DOHH2 (cell line): ENCODE results near the gene RASGEF1C.

Experiments
- EZH2phosphoT487 ChIP-seq: fragments of 200-600 bp; sonication (generic); IDR thresholded peaks from 2 replicates; pipeline ENCODE4 v1.6.1; 2017; ENCODE audit warnings: borderline replicate concordance, mild to moderate bottlenecking, antibody characterized with exemption, low read length, moderate library complexity, mixed read lengths
- TF ChIP-seq, protein P1 (sequence below): fragments of 200-600 bp; sonication (generic); IDR thresholded peaks from one replicate; pipeline ENCODE4 v1.5.1; 2014; ENCODE audit warnings: antibody characterized with exemption, mild to moderate bottlenecking, low read depth, low read length; ENCODE audit not compliant: poor library complexity, severe bottlenecking

DNA sequence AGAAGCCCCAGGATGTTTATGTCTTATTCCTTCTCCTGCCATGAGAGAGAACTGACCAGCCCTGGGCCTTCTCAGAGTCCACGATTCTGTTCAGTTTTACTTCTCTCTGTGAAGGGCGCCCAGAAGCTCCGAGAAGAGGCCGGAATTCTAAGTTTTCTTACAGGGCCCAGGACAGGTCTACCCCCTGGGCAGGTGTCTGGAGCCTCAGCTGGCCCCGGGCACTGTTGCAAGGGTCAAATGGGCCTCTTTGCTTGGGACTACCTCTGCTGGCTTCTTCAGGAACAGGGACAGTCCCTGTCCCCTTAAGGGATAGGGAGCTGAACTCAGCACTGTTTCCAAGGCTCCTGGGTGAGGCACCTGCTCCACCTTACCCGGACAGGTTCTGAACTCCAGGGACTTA lies 55.0 kb downstream of the RASGEF1C start:
- TF ChIP-seq EZH2phosphoT487, result no peak
- TF ChIP-seq, protein P1, sequence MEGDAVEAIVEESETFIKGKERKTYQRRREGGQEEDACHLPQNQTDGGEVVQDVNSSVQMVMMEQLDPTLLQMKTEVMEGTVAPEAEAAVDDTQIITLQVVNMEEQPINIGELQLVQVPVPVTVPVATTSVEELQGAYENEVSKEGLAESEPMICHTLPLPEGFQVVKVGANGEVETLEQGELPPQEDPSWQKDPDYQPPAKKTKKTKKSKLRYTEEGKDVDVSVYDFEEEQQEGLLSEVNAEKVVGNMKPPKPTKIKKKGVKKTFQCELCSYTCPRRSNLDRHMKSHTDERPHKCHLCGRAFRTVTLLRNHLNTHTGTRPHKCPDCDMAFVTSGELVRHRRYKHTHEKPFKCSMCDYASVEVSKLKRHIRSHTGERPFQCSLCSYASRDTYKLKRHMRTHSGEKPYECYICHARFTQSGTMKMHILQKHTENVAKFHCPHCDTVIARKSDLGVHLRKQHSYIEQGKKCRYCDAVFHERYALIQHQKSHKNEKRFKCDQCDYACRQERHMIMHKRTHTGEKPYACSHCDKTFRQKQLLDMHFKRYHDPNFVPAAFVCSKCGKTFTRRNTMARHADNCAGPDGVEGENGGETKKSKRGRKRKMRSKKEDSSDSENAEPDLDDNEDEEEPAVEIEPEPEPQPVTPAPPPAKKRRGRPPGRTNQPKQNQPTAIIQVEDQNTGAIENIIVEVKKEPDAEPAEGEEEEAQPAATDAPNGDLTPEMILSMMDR, result no peak
